Testis (tissue), 2 donors: Measurements from ENCODE around the gene SAE1.

Experiments
- POLR2A ChIP-seq: fragments of 450-650 bp; IDR thresholded peaks from one replicate; pipeline ENCODE4 v1.6.1; 2017; ENCODE audit warnings: antibody characterized with exemption, mild to moderate bottlenecking, moderate library complexity
- TF ChIP-seq, protein P1 (sequence below), 3 experiments: fragments of 450-650 bp in 2 of 3; fragments of 200-600 bp in 1 of 3; sonication (generic) in 1 of 3; IDR thresholded peaks; one replicate each; pipeline ENCODE4 v1.5.1; 2016 to 2019; ENCODE audit warnings: antibody characterized with exemption in 3 of 3, mild to moderate bottlenecking in 2 of 3, moderate library complexity in 1 of 3

DNA sequence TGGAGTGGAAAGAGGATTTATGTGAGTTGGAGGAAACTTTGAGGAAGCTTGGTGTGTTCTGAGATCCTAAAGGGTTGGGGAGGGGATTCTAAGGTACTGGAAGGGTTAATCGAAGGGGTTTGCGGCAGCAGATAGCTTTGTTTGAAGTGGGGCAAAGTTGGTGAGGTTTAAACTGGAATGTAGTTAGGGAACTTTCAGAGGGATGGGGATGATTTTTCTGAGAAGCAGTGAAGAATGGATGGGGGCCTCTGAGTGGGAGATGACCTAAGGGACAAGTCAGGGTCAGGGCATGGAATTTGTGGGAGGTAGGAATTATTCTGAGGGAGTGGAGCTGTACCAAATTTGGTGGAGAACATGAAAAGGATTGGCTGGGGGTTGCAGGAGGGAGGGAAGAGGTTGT is 3.9 kb downstream of the SAE1 start:
- TF ChIP-seq, protein P1, sequence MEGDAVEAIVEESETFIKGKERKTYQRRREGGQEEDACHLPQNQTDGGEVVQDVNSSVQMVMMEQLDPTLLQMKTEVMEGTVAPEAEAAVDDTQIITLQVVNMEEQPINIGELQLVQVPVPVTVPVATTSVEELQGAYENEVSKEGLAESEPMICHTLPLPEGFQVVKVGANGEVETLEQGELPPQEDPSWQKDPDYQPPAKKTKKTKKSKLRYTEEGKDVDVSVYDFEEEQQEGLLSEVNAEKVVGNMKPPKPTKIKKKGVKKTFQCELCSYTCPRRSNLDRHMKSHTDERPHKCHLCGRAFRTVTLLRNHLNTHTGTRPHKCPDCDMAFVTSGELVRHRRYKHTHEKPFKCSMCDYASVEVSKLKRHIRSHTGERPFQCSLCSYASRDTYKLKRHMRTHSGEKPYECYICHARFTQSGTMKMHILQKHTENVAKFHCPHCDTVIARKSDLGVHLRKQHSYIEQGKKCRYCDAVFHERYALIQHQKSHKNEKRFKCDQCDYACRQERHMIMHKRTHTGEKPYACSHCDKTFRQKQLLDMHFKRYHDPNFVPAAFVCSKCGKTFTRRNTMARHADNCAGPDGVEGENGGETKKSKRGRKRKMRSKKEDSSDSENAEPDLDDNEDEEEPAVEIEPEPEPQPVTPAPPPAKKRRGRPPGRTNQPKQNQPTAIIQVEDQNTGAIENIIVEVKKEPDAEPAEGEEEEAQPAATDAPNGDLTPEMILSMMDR (IDR thresholded peaks at IDR 0.05), result no peak
- no peak for TF ChIP-seq POLR2A
